ENCODE results near the gene RGP1.

Gene RGP1

DNA sequence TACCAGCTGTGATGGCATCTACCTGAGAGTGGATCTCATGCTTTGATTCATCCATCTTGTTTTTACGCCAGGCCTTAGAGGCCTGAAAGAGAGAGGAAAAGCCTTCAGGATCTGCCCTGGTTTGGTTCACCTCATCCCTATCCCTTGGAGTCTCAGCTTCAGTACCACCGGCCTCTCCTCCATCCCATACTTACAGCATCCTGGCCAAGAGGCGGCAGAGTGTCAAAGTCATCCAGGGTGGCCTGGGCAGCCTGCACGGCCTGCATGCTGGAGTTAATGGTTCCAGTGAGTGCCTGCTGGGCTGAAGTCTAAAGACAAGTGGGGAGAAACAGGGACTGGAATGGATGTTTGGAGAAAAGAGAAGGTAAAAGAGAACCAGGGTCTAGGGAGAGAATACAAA, 29.5 kb upstream of the RGP1 start:
- H3K4me3 ChIP-seq (ENCODE audit: low read depth, low read length): no peak overlapping the region
- TF ChIP-seq CTCF (IDR thresholded peaks at IDR 0.05; ENCODE audit: control insufficient read depth, extremely low read depth, insufficient read depth): no peak
- no peak for DNase-seq (ENCODE audit: low read depth)

DNA sequence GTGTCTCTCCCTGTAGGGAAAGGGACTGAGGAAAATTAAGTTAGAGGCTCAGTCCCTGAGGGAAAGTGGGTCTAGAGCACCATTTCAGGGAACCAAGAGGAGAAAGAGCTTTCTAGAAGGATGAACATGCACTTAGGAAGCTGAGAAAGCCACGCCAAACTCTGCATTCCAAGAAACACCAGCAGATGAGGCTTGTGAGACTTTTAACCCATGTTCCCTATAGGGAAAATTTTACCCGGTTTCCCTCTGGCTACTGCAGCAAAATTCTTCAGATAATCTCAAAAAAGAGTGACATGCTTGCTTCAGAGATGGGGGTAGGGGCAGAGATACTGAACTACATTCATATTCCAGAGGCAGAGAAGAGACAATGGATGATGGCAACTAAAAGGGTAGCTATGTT, 25.7 kb upstream of the RGP1 start:
- no peak for DNase-seq (ENCODE audit: low read depth)
- no peak for TF ChIP-seq CTCF (IDR thresholded peaks at IDR 0.05; ENCODE audit: control insufficient read depth, extremely low read depth, insufficient read depth)
- no peak overlapping the region for H3K4me3 ChIP-seq (ENCODE audit: low read depth, low read length)

DNA sequence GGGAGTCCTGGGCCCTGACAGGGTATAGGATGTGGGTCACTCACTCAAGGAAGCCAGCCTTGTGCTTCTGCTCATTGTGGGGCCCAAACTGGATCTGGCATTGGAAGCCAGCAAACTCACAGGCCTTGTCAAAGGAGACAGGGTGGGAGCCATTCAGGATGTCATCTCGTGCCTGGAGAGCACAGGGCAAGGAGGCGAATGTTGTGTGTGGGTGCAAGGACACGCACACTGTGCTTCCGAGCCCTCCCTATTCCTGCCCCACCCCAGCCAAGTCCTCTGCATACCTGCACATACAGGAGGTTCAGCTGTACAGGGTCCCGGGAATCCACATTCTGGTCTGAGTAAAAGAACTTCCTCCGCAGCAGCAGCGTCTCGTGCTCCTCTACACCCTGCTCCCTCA, 25.2 kb upstream of the RGP1 start:
- no peak for DNase-seq (ENCODE audit: low read depth)
- no peak overlapping the region for H3K4me3 ChIP-seq (ENCODE audit: low read depth, low read length)
- no peak for TF ChIP-seq CTCF (IDR thresholded peaks at IDR 0.05; ENCODE audit: control insufficient read depth, extremely low read depth, insufficient read depth)

GRCh38 chr9:35725362-35725761, 23.7 kb upstream of the RGP1 start:
- no peak for TF ChIP-seq CTCF (IDR thresholded peaks at IDR 0.05; ENCODE audit: control insufficient read depth, extremely low read depth, insufficient read depth)
- no peak for DNase-seq (ENCODE audit: low read depth)
- H3K4me3 ChIP-seq (ENCODE audit: low read depth, low read length): no peak overlapping the region

- DNase-seq (ENCODE audit: low read depth): no peak
- no peak overlapping the region for H3K4me3 ChIP-seq (ENCODE audit: low read depth, low read length)
- 0 out of 2 replicates have a peak, but pooled peaks have one; percentile 4 for TF ChIP-seq CTCF (IDR thresholded peaks at IDR 0.05; ENCODE audit: control insufficient read depth, extremely low read depth, insufficient read depth)
Observed at GRCh38 chr9:35726931-35727330, 22.2 kb upstream of the RGP1 start.

- H3K4me3 ChIP-seq (ENCODE audit: low read depth, low read length): no peak overlapping the region
- no peak for DNase-seq (ENCODE audit: low read depth)
- no peak for TF ChIP-seq CTCF (IDR thresholded peaks at IDR 0.05; ENCODE audit: control insufficient read depth, extremely low read depth, insufficient read depth)
Observed at GRCh38 chr9:35727676-35728040, 21.4 kb upstream of the RGP1 start.

GRCh38 chr9:35728041-35728971, 20.8 kb upstream of the RGP1 start:
- no peak for TF ChIP-seq CTCF (IDR thresholded peaks at IDR 0.05; ENCODE audit: control insufficient read depth, extremely low read depth, insufficient read depth)
- H3K4me3 ChIP-seq (ENCODE audit: low read depth, low read length): no peak overlapping the region
- no peak for DNase-seq (ENCODE audit: low read depth)

All from LNCaP clone FGC (cell line).